ENCODE measurements around the gene GPT2.

Gene GPT2

DNA sequence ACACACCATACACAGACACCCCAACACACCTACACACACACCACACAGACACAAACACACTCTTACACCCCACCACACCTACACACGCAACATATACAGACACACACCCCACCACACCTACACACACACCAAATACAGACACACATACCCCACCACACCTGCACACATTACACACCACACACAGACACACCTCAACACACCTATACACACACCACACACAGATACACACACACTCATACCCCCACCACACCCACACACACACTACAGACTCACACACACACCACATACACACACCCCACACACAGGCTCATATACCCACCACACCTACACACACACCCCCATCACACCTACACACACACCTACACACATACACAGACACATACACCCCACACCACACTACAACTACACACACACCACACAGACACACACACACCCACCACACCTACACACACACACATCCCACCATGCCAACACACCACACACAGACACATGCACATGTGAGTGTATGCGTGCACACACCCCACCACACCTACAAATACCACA lies 31.4 kb downstream of the GPT2 start:
- TF ChIP-seq, protein P1, sequence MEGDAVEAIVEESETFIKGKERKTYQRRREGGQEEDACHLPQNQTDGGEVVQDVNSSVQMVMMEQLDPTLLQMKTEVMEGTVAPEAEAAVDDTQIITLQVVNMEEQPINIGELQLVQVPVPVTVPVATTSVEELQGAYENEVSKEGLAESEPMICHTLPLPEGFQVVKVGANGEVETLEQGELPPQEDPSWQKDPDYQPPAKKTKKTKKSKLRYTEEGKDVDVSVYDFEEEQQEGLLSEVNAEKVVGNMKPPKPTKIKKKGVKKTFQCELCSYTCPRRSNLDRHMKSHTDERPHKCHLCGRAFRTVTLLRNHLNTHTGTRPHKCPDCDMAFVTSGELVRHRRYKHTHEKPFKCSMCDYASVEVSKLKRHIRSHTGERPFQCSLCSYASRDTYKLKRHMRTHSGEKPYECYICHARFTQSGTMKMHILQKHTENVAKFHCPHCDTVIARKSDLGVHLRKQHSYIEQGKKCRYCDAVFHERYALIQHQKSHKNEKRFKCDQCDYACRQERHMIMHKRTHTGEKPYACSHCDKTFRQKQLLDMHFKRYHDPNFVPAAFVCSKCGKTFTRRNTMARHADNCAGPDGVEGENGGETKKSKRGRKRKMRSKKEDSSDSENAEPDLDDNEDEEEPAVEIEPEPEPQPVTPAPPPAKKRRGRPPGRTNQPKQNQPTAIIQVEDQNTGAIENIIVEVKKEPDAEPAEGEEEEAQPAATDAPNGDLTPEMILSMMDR (IDR thresholded peaks at IDR 0.05; ENCODE audit: low read depth, low read length): no peak
- no peak for DNase-seq (ENCODE audit: low read depth, low spot score)
- in situ Hi-C loops (cut with HindIII; ENCODE audit: low sequenced_read_pairs): no loop called here
- H3K4me3 ChIP-seq (ENCODE audit: low read depth, low read length): no peak overlapping the region

DNA sequence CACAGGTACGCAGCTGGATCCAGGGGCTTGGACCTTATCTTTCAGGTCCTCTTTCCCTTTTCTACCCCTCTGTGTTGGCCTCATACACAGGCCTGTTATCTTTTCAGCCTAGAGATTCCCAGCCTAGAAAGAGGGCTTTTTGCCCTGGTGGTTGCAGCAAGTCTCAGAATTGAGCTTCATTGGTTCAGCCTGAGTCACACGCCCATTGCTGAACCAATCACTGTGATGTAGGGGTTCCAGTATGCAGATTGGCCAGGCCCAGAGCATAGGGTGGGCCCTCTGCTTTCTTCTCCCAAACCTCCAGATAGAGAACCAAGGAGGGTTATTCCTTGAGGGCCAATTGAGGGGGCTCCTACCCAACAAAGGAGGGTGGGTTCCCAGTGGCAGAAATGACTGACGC lies 32.8 kb downstream of the GPT2 start:
- H3K4me3 ChIP-seq (ENCODE audit: low read depth, low read length): no peak overlapping the region
- TF ChIP-seq, protein P1 (IDR thresholded peaks at IDR 0.05; ENCODE audit: low read depth, low read length): no peak

DNA sequence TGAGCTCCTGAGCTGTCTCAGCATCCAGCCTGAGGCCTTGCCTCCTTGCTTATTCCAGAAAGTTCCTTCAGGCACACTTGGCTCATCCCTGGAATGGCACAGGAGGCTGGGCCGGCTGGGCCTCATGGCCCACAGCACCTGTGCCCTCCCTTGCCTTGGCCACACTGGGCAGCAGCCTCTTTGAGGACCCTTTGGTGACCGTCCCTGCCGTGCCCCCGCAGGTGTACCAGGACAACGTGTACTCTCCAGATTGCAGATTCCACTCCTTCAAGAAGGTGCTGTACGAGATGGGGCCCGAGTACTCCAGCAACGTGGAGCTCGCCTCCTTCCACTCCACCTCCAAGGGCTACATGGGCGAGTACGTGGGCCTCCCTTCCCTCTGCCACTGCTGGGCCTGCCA lies 34.2 kb downstream of the GPT2 start:
- in situ Hi-C loops (cut with HindIII; ENCODE audit: low sequenced_read_pairs): no loop called here
- H3K4me3 ChIP-seq (ENCODE audit: low read depth, low read length): no peak overlapping the region
- no peak for DNase-seq (ENCODE audit: low read depth, low spot score)
- TF ChIP-seq, protein P1 (IDR thresholded peaks at IDR 0.05; ENCODE audit: low read depth, low read length): no peak

More for the DNA sequence above, 32.8 kb downstream of the GPT2 start:
- no peak for DNase-seq (ENCODE audit: low read depth, low spot score)
- in situ Hi-C loops (cut with HindIII; ENCODE audit: low sequenced_read_pairs): no loop called here

DNA sequence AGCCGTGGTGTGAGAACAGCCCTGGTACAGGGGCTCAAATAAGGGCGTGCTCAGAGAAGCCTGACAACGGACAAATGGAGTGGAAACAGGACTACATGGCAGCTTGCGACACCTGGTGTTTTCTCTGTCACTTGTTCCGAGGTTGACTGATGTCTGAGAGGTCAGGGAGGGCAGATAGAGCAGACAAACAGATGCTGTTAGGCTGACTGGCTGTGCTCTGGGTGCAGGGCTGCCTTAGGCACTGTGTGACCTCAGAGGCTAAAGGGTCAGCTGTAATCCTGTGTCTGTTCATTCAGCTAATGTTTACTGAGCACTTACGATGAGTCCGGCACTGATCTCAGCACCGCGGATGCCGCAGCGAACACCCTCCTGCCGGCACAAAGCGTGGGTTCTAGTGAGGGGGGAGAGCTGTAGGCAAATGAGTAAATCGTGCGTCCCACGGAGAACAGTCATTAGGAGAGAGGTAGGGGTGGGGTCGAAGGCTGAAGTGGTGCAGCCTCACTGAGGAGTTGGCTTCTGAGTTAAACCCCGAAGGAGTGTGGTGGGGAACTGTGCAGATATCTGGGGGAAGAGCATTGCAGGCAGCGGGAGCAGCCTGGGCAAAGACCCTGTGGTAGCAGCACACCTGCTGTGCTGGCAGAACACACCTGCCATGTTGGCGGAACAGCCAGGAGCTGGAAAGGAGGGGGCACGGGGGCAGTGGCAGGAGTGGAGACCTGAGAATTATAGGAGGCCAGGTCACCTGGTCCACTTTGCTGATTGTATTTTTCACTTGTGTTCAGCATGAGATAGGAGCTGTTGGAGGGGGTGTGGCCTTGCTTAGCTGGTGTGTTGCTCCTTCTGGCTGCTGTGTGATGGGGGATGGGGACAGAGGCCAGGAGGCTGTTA lies 35.0 kb downstream of the GPT2 start:
- DNase-seq (ENCODE audit: low read depth, low spot score): no peak
- H3K4me3 ChIP-seq (ENCODE audit: low read depth, low read length): no peak overlapping the region
- TF ChIP-seq, protein P1 (IDR thresholded peaks at IDR 0.05; ENCODE audit: low read depth, low read length): no peak

DNA sequence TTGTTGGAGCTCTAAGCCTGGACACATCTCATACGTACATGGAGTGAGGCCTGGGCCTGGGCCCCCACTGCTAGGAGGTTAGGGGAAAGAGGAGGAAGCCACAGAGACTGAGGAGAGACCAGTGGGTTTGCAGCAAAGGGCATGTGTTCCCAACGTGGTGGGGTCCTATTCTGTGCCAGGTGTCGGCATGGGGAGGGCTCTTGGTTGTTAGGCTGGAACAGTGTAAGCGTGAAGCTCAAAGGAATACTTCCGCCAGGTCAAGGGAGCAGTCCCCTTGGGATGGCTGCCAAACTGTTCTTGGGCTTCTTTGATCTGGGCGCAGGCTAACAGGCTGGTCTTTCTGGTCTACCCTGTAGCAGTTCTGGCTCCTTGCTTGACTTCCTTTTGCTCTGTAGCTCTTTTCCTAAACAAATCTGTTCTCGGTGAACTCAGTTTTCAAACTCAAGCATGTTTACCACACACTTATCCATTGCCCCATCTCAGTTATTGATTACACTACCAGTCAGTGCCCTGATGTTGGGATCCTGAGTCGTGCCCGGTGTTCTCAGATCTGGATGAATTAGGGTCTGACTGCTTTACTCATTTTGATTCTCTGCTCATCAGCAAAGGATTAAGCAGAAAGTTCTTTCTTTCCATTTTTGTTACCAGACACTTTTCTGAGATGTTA lies 36.4 kb downstream of the GPT2 start:
- DNase-seq (ENCODE audit: low read depth, low spot score): no peak
- TF ChIP-seq, protein P1 (IDR thresholded peaks at IDR 0.05; ENCODE audit: low read depth, low read length): no peak
- no peak overlapping the region for H3K4me3 ChIP-seq (ENCODE audit: low read depth, low read length)
- in situ Hi-C loops (cut with HindIII; ENCODE audit: low sequenced_read_pairs): no loop called here

More for the DNA sequence above, 35.0 kb downstream of the GPT2 start:
- in situ Hi-C loops (cut with HindIII; ENCODE audit: low sequenced_read_pairs): no loop called here

DNA sequence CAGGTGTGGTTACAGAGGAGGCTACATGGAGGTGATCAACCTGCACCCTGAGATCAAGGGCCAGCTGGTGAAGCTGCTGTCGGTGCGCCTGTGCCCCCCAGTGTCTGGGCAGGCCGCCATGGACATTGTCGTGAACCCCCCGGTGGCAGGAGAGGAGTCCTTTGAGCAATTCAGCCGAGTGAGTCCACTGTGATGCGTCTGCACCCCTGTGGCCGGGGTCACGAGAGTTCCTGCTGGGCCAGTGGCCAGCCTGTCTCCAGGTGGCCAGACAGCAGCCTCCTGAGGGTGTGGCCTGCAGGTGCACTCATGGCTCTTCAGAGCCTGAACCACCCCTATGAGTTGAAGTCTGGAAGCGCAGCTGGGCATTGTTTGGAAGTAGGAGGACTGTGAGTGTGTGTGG lies 38.1 kb downstream of the GPT2 start:
- TF ChIP-seq, protein P1 (IDR thresholded peaks at IDR 0.05; ENCODE audit: low read depth, low read length): no peak
- in situ Hi-C loops (cut with HindIII; ENCODE audit: low sequenced_read_pairs): no loop called here
- no peak for DNase-seq (ENCODE audit: low read depth, low spot score)
- H3K4me3 ChIP-seq (ENCODE audit: low read depth, low read length): no peak overlapping the region

Data from astrocyte of the spinal cord (primary cell).